Hepatocyte (in vitro differentiated cells): ENCODE measurements around the gene SGMS2. TPM values are rescaled to one million over a fixed set of nuclear protein-coding genes. Genes with fewer than 3 reads are reported as not detected.
A peak's percentile ranks its signal among the peaks of the same experiment; 100 is the strongest.

Experiments used
- DNase-seq: peaks from one replicate; pipeline ENCODE4 v3.0.0-alpha.2; 2016; ENCODE audit warnings: low spot score
- H2AFZ ChIP-seq: fragments of 200-600 bp; sonication (generic); 2 replicates; pipeline ENCODE4 v1.6.0; 2016; ENCODE audit warnings: antibody characterized with exemption, mild to moderate bottlenecking
- H3K27ac ChIP-seq: fragments of 200-600 bp; sonication (generic); 2 replicates; pipeline ENCODE4 v1.5.1; 2016; ENCODE audit warnings: mild to moderate bottlenecking
- H3K27me3 ChIP-seq: fragments of 200-600 bp; sonication (generic); 2 replicates; pipeline ENCODE4 v1.6.1; 2016
- H3K36me3 ChIP-seq: fragments of 200-600 bp; sonication (generic); replicated peaks from 2 replicates; pipeline ENCODE4 v1.5.1; 2016; ENCODE audit warnings: low read depth; ENCODE audit not compliant: insufficient read depth
- H3K4me1 ChIP-seq: fragments of 200-600 bp; sonication (generic); 2 replicates; pipeline ENCODE4 v1.5.1; 2016; ENCODE audit warnings: mild to moderate bottlenecking, moderate library complexity; ENCODE audit not compliant: insufficient read depth
- H3K4me2 ChIP-seq: fragments of 200-600 bp; sonication (generic); 2 replicates; pipeline ENCODE4 v1.6.0; 2016
- H3K4me3 ChIP-seq: fragments of 200-600 bp; sonication (generic); 2 replicates; pipeline ENCODE4 v1.5.1; 2016; ENCODE audit warnings: mild to moderate bottlenecking
- H3K79me2 ChIP-seq: fragments of 200-600 bp; sonication (generic); 2 replicates; pipeline ENCODE4 v1.6.0; 2017; ENCODE audit warnings: mild to moderate bottlenecking
- H3K9me2 ChIP-seq: fragments of 200-600 bp; sonication (generic); replicated peaks from 2 replicates; pipeline ENCODE4 v1.6.0; 2017; ENCODE audit warnings: mild to moderate bottlenecking; ENCODE audit not compliant: insufficient read depth
- H3K9me3 ChIP-seq: fragments of 200-600 bp; sonication (generic); 2 replicates; pipeline ENCODE4 v1.5.1; 2016; ENCODE audit warnings: low read depth, mild to moderate bottlenecking
- H4K20me1 ChIP-seq: fragments of 200-600 bp; sonication (generic); 2 replicates; pipeline ENCODE4 v1.6.0; 2016; ENCODE audit warnings: mild to moderate bottlenecking; ENCODE audit not compliant: insufficient read depth, poor library complexity, severe bottlenecking
- CTCF ChIP-seq: fragments of 200-600 bp; sonication (generic); IDR thresholded peaks from 2 replicates; pipeline ENCODE4 v1.5.1; 2016; ENCODE audit warnings: antibody characterized with exemption, mild to moderate bottlenecking; ENCODE audit not compliant: poor library complexity
- EZH2 ChIP-seq: fragments of 200-600 bp; sonication (generic); IDR thresholded peaks from 2 replicates; pipeline ENCODE4 v1.6.1; 2016; ENCODE audit warnings: antibody characterized with exemption, mild to moderate bottlenecking, borderline replicate concordance
- EZH2phosphoT487 ChIP-seq: fragments of 200-600 bp; sonication (generic); IDR thresholded peaks from one replicate; pipeline ENCODE4 v1.6.1; 2018; ENCODE audit warnings: antibody characterized with exemption, mild to moderate bottlenecking, low read depth, moderate library complexity; ENCODE audit not compliant: unreplicated experiment, severe bottlenecking
- WGBS: methylation state at CpG from one replicate; pipeline ENCODE4 v1.1.6; 2016; ENCODE audit warnings: low lambda C conversion rate; ENCODE audit errors: missing lambda C conversion rate; 5-methylcytosine and 5-hydroxymethylcytosine counted together
- polyA plus RNA-seq: library from polyadenylated mRNA; unstranded; fragments of >200 nt; fragmentation: Nextera tagmentation; extraction: Ambion mirVana; gene quantifications from 2 replicates; pipeline ENCODE4 v1.2.1, GENCODE V29; 2016
- total RNA-seq: library from RNA; depleted of rRNA; stranded (reverse); fragments of >200 nt; gene quantifications from 2 replicates; pipeline ENCODE4 v1.2.3, GENCODE V29; 2014

SGMS2 gene
- total and polyA plus RNA-seq, 2 experiments from 2014 or later, result 33.1 to 75.7 TPM

- Histone ChIP-seq H3K4me3 (no peak overlapping the region), H3K27me3 (no peaks in the 10 kb centered on the region), H3K27ac (peak overlapping the region; percentile 69), H3K36me3 (no peaks in the 10 kb centered on the region), H3K9me2 (no peaks in the 10 kb centered on the region), H4K20me1 (no peaks in the 10 kb centered on the region), H3K79me2 (no peaks in the 10 kb centered on the region), H3K4me1 (peaks cover 5% of the 10 kb centered on the region), H2AFZ (no peak overlapping the region), H3K9me3 (no peaks in the 10 kb centered on the region), H3K4me2 (no peak overlapping the region)
- DNase-seq, result no peak
- WGBS, result 66% methylated on average over 3 of the region's 3 CpGs
- no peak for TF ChIP-seq EZH2
- no peak for TF ChIP-seq EZH2phosphoT487
- no peak for TF ChIP-seq CTCF
These were observed 32.8 kb upstream of the SGMS2 start for GRCh38 chr4:107791902-107792301.

GRCh38 chr4:107792711-107793110 is 32.0 kb upstream of the SGMS2 start:
- WGBS, result 62% methylated on average over 2 of the region's 2 CpGs
- TF ChIP-seq EZH2phosphoT487 (no peak), CTCF (no peak), EZH2 (no peak)
- Histone ChIP-seq H3K4me3 (no peak overlapping the region), H3K27ac (peak overlapping the region; percentile 69), H3K4me2 (no peak overlapping the region), H3K4me1 (peaks cover 5% of the 10 kb centered on the region), H3K27me3 (no peaks in the 10 kb centered on the region), H2AFZ (no peak overlapping the region), H3K9me2 (no peaks in the 10 kb centered on the region), H3K9me3 (no peaks in the 10 kb centered on the region), H3K79me2 (no peaks in the 10 kb centered on the region), H4K20me1 (no peaks in the 10 kb centered on the region), H3K36me3 (no peaks in the 10 kb centered on the region)
- DNase-seq, result peak; percentile 21

GRCh38 chr4:107793996-107794395 is 30.7 kb upstream of the SGMS2 start:
- peaks cover 5% of the 10 kb centered on the region for H3K4me1 ChIP-seq
- DNase-seq, result peak; percentile 60
- no peak for TF ChIP-seq EZH2
- TF ChIP-seq EZH2phosphoT487, result no peak
- no peak for TF ChIP-seq CTCF
- H3K9me2 ChIP-seq, result no peaks in the 10 kb centered on the region
- no peaks in the 10 kb centered on the region for H3K36me3 ChIP-seq
- 72% methylated on average over 2 of the region's 2 CpGs for WGBS
- H3K4me3 ChIP-seq, result no peak overlapping the region
- H3K27ac ChIP-seq, result peak overlapping the region; percentile 69
- no peaks in the 10 kb centered on the region for H4K20me1 ChIP-seq
- no peak overlapping the region for H2AFZ ChIP-seq
- H3K79me2 ChIP-seq, result no peaks in the 10 kb centered on the region
- H3K27me3 ChIP-seq, result no peaks in the 10 kb centered on the region
- H3K4me2 ChIP-seq, result no peak overlapping the region
- H3K9me3 ChIP-seq, result no peaks in the 10 kb centered on the region
